ENCODE data around the gene C16orf78. TPM values are rescaled to one million over a fixed set of nuclear protein-coding genes. Genes with fewer than 3 reads are reported as not detected.

Gene C16orf78
- total RNA-seq, 1 experiment from 2014 or later, result not detected

DNA sequence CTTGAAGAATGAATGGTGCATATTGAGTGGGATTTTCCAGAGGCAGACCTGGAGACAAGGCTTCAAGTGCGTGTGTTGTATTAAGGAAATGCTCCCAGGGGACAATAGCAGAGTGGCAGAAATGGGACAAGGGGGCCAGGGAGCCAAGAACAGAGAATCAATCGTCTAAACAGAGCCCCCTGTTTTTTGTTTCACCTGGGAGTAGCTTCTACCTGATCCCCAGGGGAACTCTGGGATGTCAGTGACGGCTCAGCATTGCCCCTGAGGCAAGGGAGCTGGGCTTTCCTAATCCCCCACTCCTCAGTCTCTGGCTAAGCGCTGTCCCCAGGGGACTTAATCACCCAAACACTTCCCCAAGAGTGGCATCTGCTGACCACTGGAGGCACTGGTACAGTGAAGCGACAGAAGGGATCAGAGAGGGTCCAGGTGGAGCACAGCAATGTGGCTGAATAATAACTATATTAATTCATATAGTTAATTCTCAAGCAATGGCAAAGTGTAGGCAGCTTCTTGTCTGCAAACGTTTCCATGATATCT, 35.7 kb upstream of the C16orf78 start:
- Histone ChIP-seq H3K4me2 (no peak overlapping the region), H3K9me3 (ENCODE audit: insufficient read depth, low read depth) (no peaks in the 10 kb centered on the region), H3K27ac (no peak overlapping the region), H3K27me3 (ENCODE audit: insufficient read depth, low read depth) (peaks cover 29% of the 10 kb centered on the region), H3K4me1 (replicated peaks; ENCODE audit: insufficient read depth) (no peaks in the 10 kb centered on the region), H3F3A (ENCODE audit: insufficient read depth, low read depth) (no peaks in the 10 kb centered on the region), H2AFZ (no peak overlapping the region), H4K20me1 (ENCODE audit: insufficient read depth) (no peaks in the 10 kb centered on the region), H3K79me2 (ENCODE audit: low read depth) (no peaks in the 10 kb centered on the region), H3K36me3 (ENCODE audit: low read depth) (no peaks in the 10 kb centered on the region), H3K9me2 (ENCODE audit: insufficient read depth) (no peaks in the 10 kb centered on the region), H3K4me3 (no peak overlapping the region)
- POLR2A ChIA-PET (ENCODE audit: unreplicated experiment), result no interaction called here
- TF ChIP-seq, protein P1, sequence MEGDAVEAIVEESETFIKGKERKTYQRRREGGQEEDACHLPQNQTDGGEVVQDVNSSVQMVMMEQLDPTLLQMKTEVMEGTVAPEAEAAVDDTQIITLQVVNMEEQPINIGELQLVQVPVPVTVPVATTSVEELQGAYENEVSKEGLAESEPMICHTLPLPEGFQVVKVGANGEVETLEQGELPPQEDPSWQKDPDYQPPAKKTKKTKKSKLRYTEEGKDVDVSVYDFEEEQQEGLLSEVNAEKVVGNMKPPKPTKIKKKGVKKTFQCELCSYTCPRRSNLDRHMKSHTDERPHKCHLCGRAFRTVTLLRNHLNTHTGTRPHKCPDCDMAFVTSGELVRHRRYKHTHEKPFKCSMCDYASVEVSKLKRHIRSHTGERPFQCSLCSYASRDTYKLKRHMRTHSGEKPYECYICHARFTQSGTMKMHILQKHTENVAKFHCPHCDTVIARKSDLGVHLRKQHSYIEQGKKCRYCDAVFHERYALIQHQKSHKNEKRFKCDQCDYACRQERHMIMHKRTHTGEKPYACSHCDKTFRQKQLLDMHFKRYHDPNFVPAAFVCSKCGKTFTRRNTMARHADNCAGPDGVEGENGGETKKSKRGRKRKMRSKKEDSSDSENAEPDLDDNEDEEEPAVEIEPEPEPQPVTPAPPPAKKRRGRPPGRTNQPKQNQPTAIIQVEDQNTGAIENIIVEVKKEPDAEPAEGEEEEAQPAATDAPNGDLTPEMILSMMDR (conservative IDR thresholded peaks at IDR 0.05), result no peak
- TF ChIP-seq EZH2 (IDR thresholded peaks at IDR 0.05; ENCODE audit: low read depth), result no peak
- no peak for DNase-seq
- CTCF ChIA-PET, result no interaction called here
- no TSS peak for BruUV-seq (replicated peaks)
- intact Hi-C loops (cut with micrococcal nuclease; ENCODE audit: unreplicated experiment), result no loop called here

DNA sequence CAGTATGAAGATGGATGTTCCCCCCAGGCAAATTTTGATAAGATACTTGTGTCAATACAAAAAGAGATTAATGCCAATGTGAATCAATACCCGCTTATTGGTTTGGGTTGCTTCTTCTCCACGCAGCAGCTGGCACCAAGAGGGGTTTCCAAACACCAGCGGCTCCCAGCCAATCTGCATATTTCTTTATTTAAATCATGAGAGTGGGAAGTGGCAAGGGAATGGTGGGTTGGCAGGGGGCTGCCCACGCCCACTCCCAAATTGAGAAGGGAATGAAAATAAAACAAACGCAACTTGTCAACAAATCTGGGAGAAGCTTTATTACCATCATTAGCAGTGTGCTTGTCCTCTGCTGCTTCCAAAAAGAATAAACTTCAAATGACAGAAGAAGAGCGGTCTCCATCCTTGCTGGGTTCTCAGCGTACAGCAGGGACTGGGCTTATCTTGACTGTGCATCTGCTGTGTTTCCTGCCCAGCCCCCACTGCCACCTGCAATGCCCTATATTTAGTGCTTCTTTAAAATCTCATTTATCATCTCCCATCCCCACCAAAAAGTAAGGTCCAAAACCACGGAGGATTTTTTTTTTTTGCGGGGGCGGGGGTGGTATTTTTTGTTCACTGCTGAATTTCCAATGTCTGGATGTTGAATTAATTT, 34.9 kb upstream of the C16orf78 start:
- no peaks in the 10 kb centered on the region for H3K9me3 ChIP-seq (ENCODE audit: insufficient read depth, low read depth)
- H3K4me3 ChIP-seq, result no peak overlapping the region
- H3K9me2 ChIP-seq (ENCODE audit: insufficient read depth), result no peaks in the 10 kb centered on the region
- POLR2A ChIA-PET (ENCODE audit: unreplicated experiment), result no interaction called here
- H3K27me3 ChIP-seq (ENCODE audit: insufficient read depth, low read depth), result peaks cover 29% of the 10 kb centered on the region
- H2AFZ ChIP-seq, result no peak overlapping the region
- no peaks in the 10 kb centered on the region for H3K79me2 ChIP-seq (ENCODE audit: low read depth)
- BruUV-seq (replicated peaks), result no TSS peak
- TF ChIP-seq EZH2 (IDR thresholded peaks at IDR 0.05; ENCODE audit: low read depth), result no peak
- TF ChIP-seq, protein P1 (conservative IDR thresholded peaks at IDR 0.05), result no peak
- intact Hi-C loops (cut with micrococcal nuclease; ENCODE audit: unreplicated experiment), result no loop called here
- no peak overlapping the region for H3K4me2 ChIP-seq
- H4K20me1 ChIP-seq (ENCODE audit: insufficient read depth), result no peaks in the 10 kb centered on the region
- no peaks in the 10 kb centered on the region for H3K36me3 ChIP-seq (ENCODE audit: low read depth)
- CTCF ChIA-PET, result no interaction called here
- no peak overlapping the region for H3K27ac ChIP-seq
- DNase-seq, result no peak
- H3F3A ChIP-seq (ENCODE audit: insufficient read depth, low read depth), result no peaks in the 10 kb centered on the region
- no peaks in the 10 kb centered on the region for H3K4me1 ChIP-seq (replicated peaks; ENCODE audit: insufficient read depth)

- H3K4me1 ChIP-seq (replicated peaks; ENCODE audit: insufficient read depth), result no peaks in the 10 kb centered on the region
- no peak for DNase-seq
- BruUV-seq (replicated peaks), result no TSS peak
- H3K4me2 ChIP-seq, result no peak overlapping the region
- no peaks in the 10 kb centered on the region for H3K36me3 ChIP-seq (ENCODE audit: low read depth)
- intact Hi-C loops (cut with micrococcal nuclease; ENCODE audit: unreplicated experiment), result no loop called here
- TF ChIP-seq EZH2 (IDR thresholded peaks at IDR 0.05; ENCODE audit: low read depth), result no peak
- TF ChIP-seq, protein P1 (conservative IDR thresholded peaks at IDR 0.05), result no peak
- H3F3A ChIP-seq (ENCODE audit: insufficient read depth, low read depth), result no peaks in the 10 kb centered on the region
- ChIA-PET CTCF (no interaction called here), POLR2A (ENCODE audit: unreplicated experiment) (no interaction called here)
- H3K4me3 ChIP-seq, result no peak overlapping the region
- no peaks in the 10 kb centered on the region for H4K20me1 ChIP-seq (ENCODE audit: insufficient read depth)
- H2AFZ ChIP-seq, result no peak overlapping the region
- no peaks in the 10 kb centered on the region for H3K79me2 ChIP-seq (ENCODE audit: low read depth)
- H3K27me3 ChIP-seq (ENCODE audit: insufficient read depth, low read depth), result peaks cover 29% of the 10 kb centered on the region
- H3K27ac ChIP-seq, result no peak overlapping the region
- no peaks in the 10 kb centered on the region for H3K9me3 ChIP-seq (ENCODE audit: insufficient read depth, low read depth)
- no peaks in the 10 kb centered on the region for H3K9me2 ChIP-seq (ENCODE audit: insufficient read depth)
Measured at GRCh38 chr16:49340466-49340865, 33.1 kb upstream of the C16orf78 start.

Data from PC-9 (cell line).